Ascending aorta (tissue), 2 donors: ENCODE measurements around the gene LETM1. TPM values are rescaled to one million over a fixed set of nuclear protein-coding genes. Genes with fewer than 3 reads are reported as not detected.

ENCODE experiments used
- DNase-seq, 2 donors: peaks; one replicate each; pipeline ENCODE4 v3.0.0-alpha.2; 2019; ENCODE audit warnings: low spot score in 2 of 2
- H3K27ac ChIP-seq, 2 donors: fragments of 200-600 bp; sonication (generic); one replicate each; pipeline ENCODE4 v1.5.1; 2016 to 2017; ENCODE audit warnings: mild to moderate bottlenecking in 1 of 2
- H3K27me3 ChIP-seq: fragments of 200-600 bp; sonication (generic); one replicate; pipeline ENCODE4 v1.5.1; 2017
- H3K36me3 ChIP-seq, 2 donors: fragments of 200-600 bp; sonication (generic); one replicate each; pipeline ENCODE4 v1.5.1; 2016
- H3K4me1 ChIP-seq, 2 donors: fragments of 200-600 bp; sonication (generic); one replicate each; pipeline ENCODE4 v1.5.1; 2016 to 2017; ENCODE audit warnings: mild to moderate bottlenecking in 1 of 2
- H3K4me3 ChIP-seq, 2 donors: fragments of 200-600 bp; sonication (generic); one replicate each; pipeline ENCODE4 v1.5.1; 2016 to 2017; ENCODE audit warnings: mild to moderate bottlenecking in 1 of 2
- H3K9me3 ChIP-seq, 2 donors: fragments of 200-600 bp; sonication (generic); one replicate each; pipeline ENCODE4 v1.5.1; 2016
- intact Hi-C: fragments of 100-400 bp; cut with DNase I; formaldehyde crosslinking; loops from one replicate; pipeline ENCODE4 v1.15.1; 2023
- total RNA-seq: library from RNA; depleted of rRNA; stranded (reverse); fragments of >200 nt; gene quantifications from one replicate; pipeline ENCODE4 v1.1.0, GENCODE V29; 2016
- TF ChIP-seq, protein P1 (sequence below), 3 experiments: fragments of 200-600 bp in 2 of 3; fragments of 450-650 bp in 1 of 3; sonication (generic) in 2 of 3; IDR thresholded peaks; one replicate each; pipeline ENCODE4 v1.5.1; 2016 to 2019; ENCODE audit warnings: antibody characterized with exemption in 3 of 3, mild to moderate bottlenecking in 1 of 3, moderate library complexity in 1 of 3

Gene LETM1
- total RNA-seq, 1 donor from 2014 or later: 37.7 TPM

DNA sequence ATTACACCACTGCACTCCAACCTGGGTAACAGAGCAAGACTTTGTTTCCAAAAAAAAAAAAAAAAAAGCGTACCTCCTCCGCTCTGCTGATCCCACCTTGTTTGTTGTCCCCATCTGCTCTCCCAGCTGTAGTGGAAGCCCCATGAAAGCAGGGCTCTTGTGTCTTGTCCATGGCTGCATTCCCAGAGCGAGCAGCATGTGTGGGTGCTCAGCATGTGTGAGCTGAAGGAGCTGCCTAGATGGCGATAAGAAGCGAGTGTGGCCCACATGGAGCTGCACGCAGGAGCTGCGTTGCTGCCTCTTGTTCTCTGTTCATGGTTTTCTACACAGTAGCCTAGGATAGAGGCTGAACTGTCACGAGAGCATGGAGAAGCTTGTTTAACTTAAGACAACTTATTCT lies 27.6 kb upstream of the LETM1 start:
- H3K4me3 ChIP-seq: no peak overlapping the region
- intact Hi-C loops: no loop called here
- H3K9me3 ChIP-seq: no peaks in the 10 kb centered on the region
- H3K27me3 ChIP-seq: no peaks in the 10 kb centered on the region
- no peaks in the 10 kb centered on the region for H3K36me3 ChIP-seq
- TF ChIP-seq, protein P1, sequence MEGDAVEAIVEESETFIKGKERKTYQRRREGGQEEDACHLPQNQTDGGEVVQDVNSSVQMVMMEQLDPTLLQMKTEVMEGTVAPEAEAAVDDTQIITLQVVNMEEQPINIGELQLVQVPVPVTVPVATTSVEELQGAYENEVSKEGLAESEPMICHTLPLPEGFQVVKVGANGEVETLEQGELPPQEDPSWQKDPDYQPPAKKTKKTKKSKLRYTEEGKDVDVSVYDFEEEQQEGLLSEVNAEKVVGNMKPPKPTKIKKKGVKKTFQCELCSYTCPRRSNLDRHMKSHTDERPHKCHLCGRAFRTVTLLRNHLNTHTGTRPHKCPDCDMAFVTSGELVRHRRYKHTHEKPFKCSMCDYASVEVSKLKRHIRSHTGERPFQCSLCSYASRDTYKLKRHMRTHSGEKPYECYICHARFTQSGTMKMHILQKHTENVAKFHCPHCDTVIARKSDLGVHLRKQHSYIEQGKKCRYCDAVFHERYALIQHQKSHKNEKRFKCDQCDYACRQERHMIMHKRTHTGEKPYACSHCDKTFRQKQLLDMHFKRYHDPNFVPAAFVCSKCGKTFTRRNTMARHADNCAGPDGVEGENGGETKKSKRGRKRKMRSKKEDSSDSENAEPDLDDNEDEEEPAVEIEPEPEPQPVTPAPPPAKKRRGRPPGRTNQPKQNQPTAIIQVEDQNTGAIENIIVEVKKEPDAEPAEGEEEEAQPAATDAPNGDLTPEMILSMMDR (IDR thresholded peaks at IDR 0.05): no peak
- no peaks in the 10 kb centered on the region for H3K4me1 ChIP-seq
- no peak for DNase-seq
- H3K27ac ChIP-seq: no peak overlapping the region

DNA sequence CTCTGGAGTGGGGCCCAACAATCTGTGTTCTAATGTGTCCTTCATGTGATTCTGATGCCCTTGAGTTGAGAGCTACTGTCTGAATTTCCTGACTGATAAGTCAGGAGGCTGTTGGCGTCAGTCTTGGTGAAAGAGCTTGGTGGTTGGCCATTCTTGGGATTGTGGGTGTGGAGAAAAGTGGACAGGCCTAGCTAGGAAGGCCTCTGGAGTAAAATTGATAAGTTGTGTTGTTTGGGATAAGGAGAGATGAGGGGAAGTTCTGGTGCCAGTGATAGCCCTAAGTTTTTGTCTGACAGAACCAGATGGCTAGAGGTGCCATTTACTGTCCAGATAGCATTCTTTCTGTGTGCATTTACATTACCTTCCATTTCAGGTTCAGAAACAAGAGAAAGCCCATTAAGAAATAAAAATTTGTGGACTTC lies 26.9 kb upstream of the LETM1 start:
- Histone ChIP-seq H3K4me1 (no peaks in the 10 kb centered on the region), H3K36me3 (no peaks in the 10 kb centered on the region), H3K27ac (no peak overlapping the region), H3K27me3 (no peaks in the 10 kb centered on the region), H3K4me3 (no peak overlapping the region), H3K9me3 (no peaks in the 10 kb centered on the region)
- intact Hi-C loops: no loop called here
- TF ChIP-seq, protein P1 (IDR thresholded peaks at IDR 0.05): no peak
- DNase-seq: no peak

GRCh38 chr4:1880332-1880731 lies 24.4 kb upstream of the LETM1 start:
- Histone ChIP-seq H3K27ac (no peak overlapping the region), H3K27me3 (no peaks in the 10 kb centered on the region), H3K4me3 (no peak overlapping the region), H3K4me1 (no peaks in the 10 kb centered on the region), H3K36me3 (no peaks in the 10 kb centered on the region), H3K9me3 (no peaks in the 10 kb centered on the region)
- intact Hi-C loops: no loop called here
- DNase-seq: no peak
- TF ChIP-seq, protein P1 (IDR thresholded peaks at IDR 0.05): no peak

DNA sequence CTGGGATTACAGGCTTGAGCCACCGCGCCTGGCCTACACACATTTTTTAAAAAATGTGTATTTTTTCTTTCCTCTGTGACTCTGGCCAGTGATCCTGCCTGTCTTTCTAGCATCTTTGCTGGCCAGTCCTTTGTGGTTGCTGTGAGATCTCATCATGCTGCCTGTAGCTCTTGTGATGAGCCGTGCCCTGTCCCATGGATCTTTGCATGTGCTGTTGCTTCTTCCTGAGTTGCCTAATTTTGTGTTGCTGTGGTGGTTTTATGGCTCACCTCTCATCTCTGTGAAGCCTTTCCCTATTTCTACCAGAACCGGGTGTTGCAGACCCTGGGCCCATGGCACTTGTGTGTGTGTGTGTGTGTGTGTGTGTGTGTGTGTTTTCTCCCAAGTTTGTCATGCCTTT lies 23.5 kb upstream of the LETM1 start:
- TF ChIP-seq, protein P1 (IDR thresholded peaks at IDR 0.05): no peak
- DNase-seq: no peak
- intact Hi-C loops: loop anchor here (10.0 kb wide), 1 partner anchor 385 kb away; the partner anchor contains the start of gene MXD4
- no peaks in the 10 kb centered on the region for H3K27me3 ChIP-seq
- H3K4me3 ChIP-seq: no peak overlapping the region
- H3K36me3 ChIP-seq: no peaks in the 10 kb centered on the region
- H3K4me1 ChIP-seq: no peaks in the 10 kb centered on the region
- H3K9me3 ChIP-seq: no peaks in the 10 kb centered on the region
- no peak overlapping the region for H3K27ac ChIP-seq

- no peak for DNase-seq
- Histone ChIP-seq H3K4me3 (no peak overlapping the region), H3K9me3 (no peaks in the 10 kb centered on the region), H3K36me3 (no peaks in the 10 kb centered on the region), H3K27me3 (no peaks in the 10 kb centered on the region), H3K27ac (no peak overlapping the region), H3K4me1 (peaks cover 4 to 5% of the 10 kb centered on the region in 2 donors)
- TF ChIP-seq, protein P1 (IDR thresholded peaks at IDR 0.05): no peak
- intact Hi-C loops: loop anchor here (5.0 to 10.0 kb wide), 6 partner anchors 292 to 1418 kb away; partner anchors contain the start of genes CTBP1, MXD4, RGS12 and UVSSA
Observed at GRCh38 chr4:1874201-1874600, 18.2 kb upstream of the LETM1 start.

- intact Hi-C loops: loop anchor here (5.0 to 10.0 kb wide), 6 partner anchors 291 to 1419 kb away; partner anchors contain the start of genes CTBP1, MXD4, RGS12 and UVSSA
- peaks cover 4 to 5% of the 10 kb centered on the region in 2 donors for H3K4me1 ChIP-seq
- no peaks in the 10 kb centered on the region for H3K9me3 ChIP-seq
- H3K36me3 ChIP-seq: no peaks in the 10 kb centered on the region
- no peak for DNase-seq
- no peak overlapping the region for H3K4me3 ChIP-seq
- TF ChIP-seq, protein P1 (IDR thresholded peaks at IDR 0.05): no peak
- H3K27me3 ChIP-seq: no peaks in the 10 kb centered on the region
- H3K27ac ChIP-seq: no peak overlapping the region
Observed at GRCh38 chr4:1873776-1874175, 17.8 kb upstream of the LETM1 start.
